ENCODE results near the gene CYP2A7.
"Not testable (repeated sequence)": the region's sequence is repeated elsewhere in the genome, so short reads cannot be mapped to it uniquely, and the experiment has no call there.

DNA sequence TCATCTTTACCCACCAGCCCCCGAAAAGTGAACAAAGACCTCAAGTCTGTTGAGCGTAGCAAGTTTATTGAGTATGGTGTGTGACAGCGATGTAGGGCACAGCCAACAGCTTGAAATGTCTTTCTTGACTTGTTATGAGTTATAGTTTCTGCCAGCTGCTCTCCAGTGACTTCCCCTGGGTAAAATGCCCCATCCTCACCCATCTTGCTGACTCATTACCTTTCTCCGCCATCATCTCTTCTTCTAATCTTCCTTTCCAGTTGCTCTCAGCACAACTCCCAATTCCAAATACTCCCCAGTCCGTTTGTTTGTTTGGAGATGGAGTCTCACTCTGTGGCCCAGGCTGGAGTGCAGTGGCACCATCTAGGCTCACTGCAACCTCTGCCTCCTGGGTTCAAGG lies 18.5 kb upstream of the CYP2A7 start:
- not testable (repeated sequence) for TF ChIP-seq SMC3 (conservative IDR thresholded peaks at IDR 0.05; ENCODE audit: poor library complexity); RAD21 (conservative IDR thresholded peaks at IDR 0.05)

All from neural cell (in vitro differentiated cells).